PC-3 (cell line): ENCODE results near the gene FGGY. TPM values are rescaled to one million over a fixed set of nuclear protein-coding genes. Genes with fewer than 3 reads are reported as not detected.

Source experiments
- ATAC-seq: fragments of 200-7000 bp; cut with Tn5 transposase; 2 replicates; pipeline ENCODE4 v1.9.1; 2020; ENCODE audit warnings: mild to moderate bottlenecking, moderate library complexity
- BruUV-seq: library from RNA; stranded (reverse); fragments of 400-500 nt; replicated peaks from 2 replicates; lab custom pipeline; 2021; lab: Mats Ljungman, UMichigan
- CTCF ChIA-PET: fragments of 300-600 bp; sonication (Branson Sonifier 250); formaldehyde crosslinking; loops from one replicate; lab custom pipeline; 2022; ENCODE audit warnings: antibody characterized with exemption; lab: Charles Lee
- POLR2A ChIA-PET: fragments of 300-600 bp; sonication (Branson Sonifier 250); formaldehyde crosslinking; loops from one replicate; lab custom pipeline; 2022; ENCODE audit warnings: antibody characterized with exemption; ENCODE audit not compliant: unreplicated experiment; lab: Charles Lee
- DNase-seq: peaks from one replicate; pipeline ENCODE4 v3.0.0-alpha.2; 2015
- H2AFZ ChIP-seq: fragments of 300-600 bp; sonication (generic); 2 replicates; pipeline ENCODE4 v1.6.0; 2016; ENCODE audit warnings: antibody characterized with exemption, low read length
- H3F3A ChIP-seq: fragments of 300-600 bp; sonication (generic); one replicate; pipeline ENCODE4 v1.6.0; 2017; ENCODE audit warnings: antibody characterized with exemption, low read length, control low read depth, mild to moderate bottlenecking; ENCODE audit not compliant: unreplicated experiment
- H3K27ac ChIP-seq: fragments of 300-600 bp; sonication (generic); 2 replicates; pipeline ENCODE4 v1.5.1; 2016; ENCODE audit warnings: mild to moderate bottlenecking, low read length
- H3K27me3 ChIP-seq: fragments of 300-600 bp; sonication (generic); 2 replicates; pipeline ENCODE4 v1.6.1; 2016; ENCODE audit warnings: low read length, mixed read lengths
- H3K36me3 ChIP-seq: fragments of 300-600 bp; sonication (generic); 2 replicates; pipeline ENCODE4 v1.6.1; 2016; ENCODE audit warnings: low read depth, mixed run types, low read length, mixed read lengths
- H3K4me1 ChIP-seq: fragments of 300-600 bp; sonication (generic); 2 replicates; pipeline ENCODE4 v1.5.1; 2016; ENCODE audit warnings: low read length; ENCODE audit not compliant: insufficient read depth
- H3K4me2 ChIP-seq: fragments of 300-600 bp; sonication (generic); 2 replicates; pipeline ENCODE4 v1.6.0; 2016; ENCODE audit warnings: low read length
- H3K4me3 ChIP-seq: fragments of 300-600 bp; sonication (generic); 2 replicates; pipeline ENCODE4 v1.5.1; 2016; ENCODE audit warnings: mild to moderate bottlenecking, low read length, mixed read lengths
- H3K79me2 ChIP-seq: fragments of 300-600 bp; sonication (generic); 2 replicates; pipeline ENCODE4 v1.6.1; 2017; ENCODE audit warnings: low read length, mixed read lengths
- H3K9ac ChIP-seq: fragments of 300-600 bp; sonication (generic); 2 replicates; pipeline ENCODE4 v1.6.0; 2016; ENCODE audit warnings: mild to moderate bottlenecking, low read length
- H3K9me2 ChIP-seq: fragments of 300-600 bp; sonication (generic); replicated peaks from 2 replicates; pipeline ENCODE4 v1.6.1; 2016; ENCODE audit warnings: mixed run types, low read length, mixed read lengths
- H3K9me3 ChIP-seq: fragments of 300-600 bp; sonication (generic); 2 replicates; pipeline ENCODE4 v1.6.1; 2016; ENCODE audit warnings: low read length, mixed read lengths
- H4K20me1 ChIP-seq: fragments of 300-600 bp; sonication (generic); 2 replicates; pipeline ENCODE4 v1.6.1; 2016; ENCODE audit warnings: low read length, mixed read lengths
- EZH2 ChIP-seq: fragments of 300-600 bp; sonication (generic); IDR thresholded peaks from one replicate; pipeline ENCODE4 v1.6.1; 2017; ENCODE audit warnings: antibody characterized with exemption, mild to moderate bottlenecking, low read length; ENCODE audit not compliant: unreplicated experiment
- EZH2phosphoT487 ChIP-seq: fragments of 300-600 bp; sonication (generic); IDR thresholded peaks from 2 replicates; pipeline ENCODE4 v1.6.1; 2018; ENCODE audit warnings: mild to moderate bottlenecking, antibody characterized with exemption, low read length, borderline replicate concordance
- intact Hi-C: fragments of 100-400 bp; cut with micrococcal nuclease; formaldehyde crosslinking; loops from 2 replicates; pipeline ENCODE4 v1.9.0; 2023
- total RNA-seq: library from RNA; depleted of rRNA; stranded (reverse); fragments of >200 nt; gene quantifications from 2 replicates; pipeline ENCODE4 v1.2.3, GENCODE V29; 2014
- TF ChIP-seq, protein P1 (sequence below): fragments of 300-600 bp; sonication (generic); conservative IDR thresholded peaks from 2 replicates; pipeline ENCODE4 v1.5.1; 2017; ENCODE audit warnings: antibody characterized with exemption, low read depth, mild to moderate bottlenecking, low read length

FGGY gene
- total RNA-seq, 1 experiment from 2014 or later = 7.4 TPM

DNA sequence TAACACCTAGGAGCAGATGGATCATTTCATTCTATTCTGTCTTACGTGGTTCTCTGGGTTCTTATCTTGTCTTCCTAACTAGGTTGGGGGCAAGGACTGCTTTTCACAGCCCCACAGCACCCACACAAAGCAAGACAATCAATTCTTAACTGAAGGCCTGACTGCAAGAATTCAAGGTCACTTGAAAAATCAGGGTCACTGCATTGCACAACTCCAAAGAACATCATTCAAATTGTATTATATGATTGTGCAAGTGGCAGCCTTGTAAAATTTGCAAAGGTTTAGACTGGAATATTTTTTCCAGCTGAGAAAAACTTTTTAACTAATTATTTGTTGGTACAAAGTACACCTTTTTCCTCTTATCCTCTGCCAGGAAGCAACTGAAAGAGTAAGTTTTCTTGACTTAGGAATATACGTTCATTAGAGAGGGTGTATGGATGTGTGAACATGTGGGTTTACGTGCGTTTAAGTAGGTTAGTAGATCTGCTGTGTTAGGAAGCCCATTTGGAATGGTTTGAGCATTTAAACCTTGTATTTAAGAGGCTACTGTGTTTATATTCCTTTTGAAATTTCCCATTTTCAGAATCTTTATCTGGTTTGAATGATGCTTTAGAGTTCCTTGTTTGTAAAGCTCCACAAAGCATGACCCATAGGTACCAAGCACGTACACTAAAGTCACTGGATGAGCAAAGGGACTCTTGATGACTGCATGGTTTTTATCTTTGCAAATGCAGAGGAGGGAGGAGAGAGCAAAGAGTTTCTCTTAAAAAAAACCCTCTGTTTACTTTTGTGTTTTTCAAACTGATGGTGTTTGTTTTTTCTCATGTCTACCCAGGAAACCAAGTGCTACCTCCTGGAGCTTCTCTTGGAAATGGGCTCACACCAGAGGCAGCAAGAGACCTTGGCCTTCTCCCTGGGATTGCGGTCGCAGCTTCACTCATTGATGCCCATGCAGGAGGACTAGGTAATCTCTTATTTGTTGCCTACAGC lies 214.9 kb downstream of the FGGY start:
- no peaks in the 10 kb centered on the region for H4K20me1 ChIP-seq
- no peaks in the 10 kb centered on the region for H3K27me3 ChIP-seq
- CTCF ChIA-PET = no interaction called here
- H3K9me3 ChIP-seq = no peaks in the 10 kb centered on the region
- no peak for TF ChIP-seq EZH2
- no peak for TF ChIP-seq EZH2phosphoT487
- ATAC-seq (no peak), DNase-seq (no peak)
- H3K9ac ChIP-seq = no peak overlapping the region
- no peak overlapping the region for H2AFZ ChIP-seq
- H3K9me2 ChIP-seq = no peaks in the 10 kb centered on the region
- intact Hi-C loops = no loop called here
- H3K27ac ChIP-seq = no peak overlapping the region
- H3K4me1 ChIP-seq = peaks cover 6% of the 10 kb centered on the region; the same call in 1 of the 2 replicates
- H3K79me2 ChIP-seq = no peaks in the 10 kb centered on the region
- no peak overlapping the region for H3K4me2 ChIP-seq
- no TSS peak for BruUV-seq
- no peaks in the 10 kb centered on the region for H3K36me3 ChIP-seq
- POLR2A ChIA-PET = no interaction called here
- H3K4me3 ChIP-seq = no peak overlapping the region
- no peaks in the 10 kb centered on the region for H3F3A ChIP-seq

- Histone ChIP-seq H3K4me1 (no peaks in the 10 kb centered on the region), H4K20me1 (no peaks in the 10 kb centered on the region), H3K4me3 (no peak overlapping the region), H3K9me3 (no peaks in the 10 kb centered on the region), H3K27me3 (no peaks in the 10 kb centered on the region), H2AFZ (no peak overlapping the region), H3K9ac (no peak overlapping the region), H3K79me2 (no peaks in the 10 kb centered on the region), H3K9me2 (no peaks in the 10 kb centered on the region), H3F3A (no peaks in the 10 kb centered on the region), H3K27ac (no peak overlapping the region), H3K36me3 (no peaks in the 10 kb centered on the region), H3K4me2 (no peak overlapping the region)
- no peak for TF ChIP-seq EZH2phosphoT487
- TF ChIP-seq, protein P1, sequence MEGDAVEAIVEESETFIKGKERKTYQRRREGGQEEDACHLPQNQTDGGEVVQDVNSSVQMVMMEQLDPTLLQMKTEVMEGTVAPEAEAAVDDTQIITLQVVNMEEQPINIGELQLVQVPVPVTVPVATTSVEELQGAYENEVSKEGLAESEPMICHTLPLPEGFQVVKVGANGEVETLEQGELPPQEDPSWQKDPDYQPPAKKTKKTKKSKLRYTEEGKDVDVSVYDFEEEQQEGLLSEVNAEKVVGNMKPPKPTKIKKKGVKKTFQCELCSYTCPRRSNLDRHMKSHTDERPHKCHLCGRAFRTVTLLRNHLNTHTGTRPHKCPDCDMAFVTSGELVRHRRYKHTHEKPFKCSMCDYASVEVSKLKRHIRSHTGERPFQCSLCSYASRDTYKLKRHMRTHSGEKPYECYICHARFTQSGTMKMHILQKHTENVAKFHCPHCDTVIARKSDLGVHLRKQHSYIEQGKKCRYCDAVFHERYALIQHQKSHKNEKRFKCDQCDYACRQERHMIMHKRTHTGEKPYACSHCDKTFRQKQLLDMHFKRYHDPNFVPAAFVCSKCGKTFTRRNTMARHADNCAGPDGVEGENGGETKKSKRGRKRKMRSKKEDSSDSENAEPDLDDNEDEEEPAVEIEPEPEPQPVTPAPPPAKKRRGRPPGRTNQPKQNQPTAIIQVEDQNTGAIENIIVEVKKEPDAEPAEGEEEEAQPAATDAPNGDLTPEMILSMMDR = no peak
- TF ChIP-seq EZH2 = no peak
- CTCF ChIA-PET = no interaction called here
- ATAC-seq (no peak), DNase-seq (no peak)
- no TSS peak for BruUV-seq
- intact Hi-C loops = no loop called here
- POLR2A ChIA-PET = no interaction called here
These were observed 215.8 kb downstream of the FGGY start for GRCh38 chr1:59512702-59513101.

DNA sequence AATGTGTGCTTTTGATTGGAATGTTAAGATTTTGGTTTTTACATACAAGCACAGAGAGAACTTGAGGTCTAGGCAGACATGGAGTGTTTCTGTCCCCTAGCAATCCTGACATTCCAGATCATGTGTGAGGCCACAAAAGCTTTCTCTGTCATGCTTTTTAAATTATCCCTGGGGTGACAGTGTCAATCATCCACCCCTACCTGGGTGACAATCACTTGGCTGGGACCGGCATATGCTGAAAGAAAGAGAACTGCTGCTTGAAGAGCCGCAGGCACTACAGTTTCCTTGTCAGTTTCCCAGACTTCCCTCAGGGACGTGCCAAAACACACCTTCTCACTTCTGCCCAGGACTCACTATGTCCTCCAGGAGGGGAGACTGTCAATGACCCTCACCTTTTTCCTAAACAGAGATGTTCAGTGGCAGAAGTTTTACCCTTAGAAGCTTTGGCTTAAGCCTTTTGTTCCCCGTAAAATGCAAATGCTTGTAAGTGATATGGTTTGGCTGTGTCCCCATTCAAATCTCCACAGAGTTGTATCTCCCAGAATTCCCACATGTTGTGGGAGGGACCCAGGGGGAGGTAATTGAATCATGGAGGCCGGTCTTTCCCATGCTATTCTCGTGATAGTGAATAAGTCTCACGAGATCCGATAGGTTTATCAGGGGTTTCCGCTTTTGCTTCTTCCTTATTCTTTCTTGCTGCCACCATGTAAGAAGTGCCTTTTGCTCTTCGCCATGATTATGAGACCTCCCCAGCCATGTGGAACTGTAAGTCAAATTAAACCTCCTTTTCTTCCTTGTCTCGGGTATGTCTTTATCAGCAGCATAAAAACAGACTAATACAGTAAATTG lies 217.4 kb downstream of the FGGY start:
- Histone ChIP-seq H3K27ac (no peak overlapping the region), H3K27me3 (no peaks in the 10 kb centered on the region), H2AFZ (no peak overlapping the region), H3K9me2 (no peaks in the 10 kb centered on the region), H3K4me1 (no peaks in the 10 kb centered on the region), H3K79me2 (no peaks in the 10 kb centered on the region), H3K9me3 (no peaks in the 10 kb centered on the region), H3K4me2 (no peak overlapping the region), H3K9ac (no peak overlapping the region), H3F3A (no peaks in the 10 kb centered on the region), H3K36me3 (no peaks in the 10 kb centered on the region), H4K20me1 (no peaks in the 10 kb centered on the region), H3K4me3 (no peak overlapping the region)
- intact Hi-C loops = no loop called here
- CTCF ChIA-PET = no interaction called here
- POLR2A ChIA-PET = no interaction called here
- TF ChIP-seq EZH2 (no peak), EZH2phosphoT487 (no peak)
- TF ChIP-seq, protein P1 = no peak
- ATAC-seq (no peak), DNase-seq (no peak)
- BruUV-seq = no TSS peak
